GM18907 (cell line): ENCODE measurements around the gene C19orf44.
"Not testable (repeated sequence)": the region's sequence is repeated elsewhere in the genome, so short reads cannot be mapped to it uniquely, and the experiment has no call there.

Experiments used
- ATAC-seq: cut with Tn5 transposase; IDR thresholded peaks from one replicate; pipeline ENCODE4 v1.9.1; 2021; ENCODE audit warnings: mild to moderate bottlenecking, moderate library complexity; ENCODE audit not compliant: unreplicated experiment

C19orf44 gene

DNA sequence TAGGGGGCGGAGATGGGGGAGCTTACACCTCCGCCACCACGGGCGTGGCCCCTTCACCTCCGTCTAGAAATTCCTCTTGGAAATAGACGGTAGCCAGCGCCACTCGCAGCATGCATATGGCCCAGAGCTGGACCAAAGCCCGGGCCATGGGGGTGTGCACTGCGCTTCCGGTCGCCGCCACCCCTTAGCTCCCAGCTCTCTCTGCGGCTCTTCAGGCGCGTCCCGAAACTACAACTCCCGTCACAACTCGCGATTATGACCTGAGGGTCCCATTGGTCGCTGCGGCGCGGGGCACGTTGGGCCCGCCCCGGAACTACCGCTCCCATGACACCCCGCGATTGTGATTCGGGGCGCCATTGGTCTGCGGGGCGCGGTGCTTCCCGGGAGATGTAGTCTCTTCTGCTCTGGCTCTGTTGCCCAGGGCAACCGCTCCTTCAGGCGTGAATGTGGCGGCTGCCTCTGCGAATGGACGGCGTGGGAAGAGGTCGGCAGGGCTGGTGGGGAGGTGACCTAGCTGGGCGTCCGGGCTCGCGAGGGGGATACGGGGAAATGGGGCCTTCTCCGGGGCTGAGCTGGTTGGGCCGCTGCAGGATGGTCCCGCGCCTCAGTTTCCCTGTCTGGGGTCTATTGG, at the start of gene C19orf44, which contains the start of gene CALR3:
TSS of gene C19orf44 (plus strand) at position 413 of the 631 bp plus-strand sequence. CDS start 4,399 bp downstream, outside the sequence.
TSS of gene CALR3 (minus strand) at position 186 of the 631 bp plus-strand sequence. CDS start at position 148, 38 bp downstream.
- peak; percentile 96 for ATAC-seq

- ATAC-seq = no peak
Observed at GRCh38 chr19:16446724-16447368, 49.3 kb upstream of the C19orf44 start.

DNA sequence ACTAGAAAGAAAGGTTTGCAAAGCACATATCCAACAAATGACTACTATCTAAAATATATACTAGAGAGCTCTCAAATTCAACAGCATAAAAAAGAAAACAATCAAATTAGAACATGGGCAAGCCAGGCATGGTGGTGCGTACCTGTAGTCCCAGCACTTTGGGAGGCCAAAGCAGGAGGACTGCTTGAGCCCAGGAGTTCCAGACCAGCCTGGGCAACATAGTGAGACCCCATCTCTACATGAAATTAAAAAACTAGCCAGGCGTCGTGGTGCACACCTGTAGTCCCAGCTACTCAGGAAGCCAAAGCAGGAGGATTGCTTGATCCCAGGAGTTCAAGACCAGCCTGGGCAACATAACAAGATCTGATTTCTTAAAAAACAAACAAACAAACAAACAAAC, 47.3 kb upstream of the C19orf44 start:
- not testable (repeated sequence) for ATAC-seq

DNA sequence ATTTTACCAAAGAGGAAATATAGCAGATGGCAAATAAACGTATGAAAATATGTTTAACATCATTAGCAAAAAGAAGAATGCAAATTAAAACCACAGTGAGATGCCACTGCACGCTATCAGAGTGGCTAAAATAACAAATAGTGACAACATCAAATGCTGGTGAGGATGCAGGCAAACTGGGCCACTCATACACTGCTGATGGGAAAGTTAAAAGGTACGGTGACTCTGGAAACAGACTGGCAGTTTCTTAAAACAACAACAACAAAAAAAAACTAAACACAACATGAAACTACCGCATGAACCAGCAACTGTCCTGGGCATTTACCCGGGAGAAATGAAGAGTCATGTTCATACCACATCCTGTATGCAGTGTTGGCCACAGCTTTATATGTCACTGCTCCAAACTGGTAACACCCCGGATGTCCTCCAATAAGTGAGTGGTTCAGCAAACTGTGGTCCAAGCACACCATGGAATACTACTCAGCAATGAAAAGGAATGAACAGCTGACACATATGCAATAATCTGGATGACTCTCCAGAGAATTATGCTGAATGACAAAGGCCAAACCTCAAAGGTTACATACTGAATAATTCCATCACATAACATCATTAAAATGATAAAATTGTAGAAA, 46.7 kb upstream of the C19orf44 start:
- peak; percentile 47 for ATAC-seq

DNA sequence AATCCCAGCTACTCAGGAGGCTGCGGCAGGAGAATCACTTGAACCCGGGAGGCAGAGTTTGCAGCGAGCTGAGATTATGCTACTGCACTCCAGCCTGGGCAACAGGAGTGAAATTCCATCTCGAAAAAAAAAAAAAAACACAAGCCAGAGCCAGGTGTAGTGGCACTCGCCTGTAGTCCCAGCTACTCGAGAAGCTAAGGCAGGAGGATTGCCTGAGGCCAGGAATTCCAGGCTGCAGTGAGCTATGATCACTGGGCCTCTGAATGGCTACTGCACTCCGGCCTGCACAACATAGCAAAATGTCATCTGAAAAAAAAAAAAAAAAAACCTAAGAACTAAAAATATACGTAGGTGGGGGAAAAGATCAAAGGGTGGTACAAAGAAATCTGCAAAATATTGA, 43.9 kb upstream of the C19orf44 start:
- no peak for ATAC-seq

DNA sequence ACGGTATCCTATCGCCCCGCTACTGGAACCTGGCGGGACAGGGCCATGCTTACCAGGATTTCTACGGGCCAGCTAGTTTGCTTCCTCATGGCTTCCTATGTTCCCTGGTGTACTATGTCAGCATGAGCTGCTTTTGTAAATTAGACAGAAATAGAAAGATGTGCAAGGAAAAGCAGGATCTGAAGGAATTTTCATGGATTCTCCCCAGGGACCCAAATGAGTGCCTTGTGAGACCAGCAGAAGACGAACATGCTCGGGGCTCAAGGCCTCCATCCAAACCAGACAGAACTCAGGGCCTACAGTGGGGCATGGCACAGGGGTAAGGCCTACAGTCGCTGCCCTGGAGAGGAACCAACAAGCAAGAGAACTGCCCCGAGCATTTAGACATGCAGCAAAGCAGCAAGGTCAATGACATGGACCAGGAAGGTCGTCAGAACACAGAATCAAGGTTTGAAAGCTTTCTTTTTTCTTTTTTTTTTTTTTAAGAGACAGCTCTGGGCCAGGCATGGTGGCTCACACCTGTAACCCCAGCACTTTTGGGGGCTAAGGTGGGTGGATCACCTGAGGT, 41.8 kb upstream of the C19orf44 start:
- no peak for ATAC-seq

GRCh38 chr19:16455489-16455888, 40.7 kb upstream of the C19orf44 start:
- ATAC-seq = no peak

DNA sequence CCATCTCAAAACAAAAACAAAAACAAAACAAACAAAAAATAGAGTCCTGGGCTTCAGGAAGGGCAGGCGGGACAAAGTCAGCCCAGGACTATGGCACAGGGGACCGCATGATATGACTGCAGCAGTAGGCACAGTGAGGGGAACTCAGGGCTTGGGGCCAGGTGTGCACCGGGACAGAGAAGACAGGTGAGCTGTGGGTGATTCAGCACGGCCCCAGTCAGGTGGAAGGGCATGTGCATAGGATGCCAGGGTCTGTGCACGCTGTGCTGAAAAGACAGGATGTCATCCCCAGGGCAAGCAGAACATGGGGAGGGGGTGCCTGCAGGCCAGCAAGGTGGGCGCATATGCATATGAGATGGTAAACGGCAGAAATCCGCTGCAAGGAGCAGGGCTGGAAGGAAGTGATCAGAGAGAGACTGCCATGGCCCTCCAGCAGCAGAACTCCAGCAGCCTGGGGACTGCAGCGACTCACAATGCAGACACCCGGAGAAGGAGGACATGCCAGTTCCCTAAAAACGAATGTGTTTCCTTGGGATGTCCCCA, 39.5 kb upstream of the C19orf44 start:
- no peak for ATAC-seq

GRCh38 chr19:16457195-16457953, 38.8 kb upstream of the C19orf44 start:
- ATAC-seq = no peak

DNA sequence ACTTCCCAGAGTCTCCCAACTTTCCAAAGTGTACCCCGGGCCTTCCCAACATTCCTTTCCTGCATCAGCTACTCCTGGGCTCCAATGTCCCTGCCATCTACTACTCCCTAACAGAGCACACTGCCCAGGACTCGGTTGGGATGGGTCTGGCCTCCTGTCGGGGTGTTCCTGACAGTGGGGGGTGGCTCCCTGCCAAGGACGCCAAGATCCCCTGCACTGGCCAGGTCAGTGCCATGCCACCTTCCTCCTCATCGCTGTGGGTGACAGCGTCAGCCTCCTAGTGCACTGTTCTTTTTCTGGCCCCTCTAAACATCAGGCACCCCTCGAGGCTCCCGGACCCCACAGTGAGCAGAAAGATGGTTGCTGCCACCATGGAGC, 38.3 kb upstream of the C19orf44 start:
- ATAC-seq = no peak

GRCh38 chr19:16458391-16459341, 37.5 kb upstream of the C19orf44 start:
- no peak for ATAC-seq

GRCh38 chr19:16459680-16460079, 36.5 kb upstream of the C19orf44 start:
- no peak for ATAC-seq

DNA sequence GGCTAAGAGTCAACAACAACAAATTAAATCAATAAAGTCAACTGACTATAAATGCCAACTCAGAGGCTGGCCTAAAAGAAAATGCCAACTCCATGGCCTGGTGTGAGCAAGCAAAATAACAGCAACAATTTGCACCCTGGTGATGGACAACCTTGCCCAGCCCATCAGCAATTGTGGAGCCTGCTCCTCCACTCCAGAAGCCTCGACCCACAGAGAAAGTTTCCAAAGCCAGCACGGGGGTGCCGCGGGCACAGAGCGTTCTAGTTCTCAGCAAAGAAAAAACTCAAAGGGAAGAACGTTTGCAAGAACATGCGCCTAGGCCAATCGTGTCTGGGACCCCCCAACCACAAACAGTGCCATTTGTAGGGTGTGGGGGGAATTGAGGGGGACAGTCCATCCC, 35.7 kb upstream of the C19orf44 start:
- ATAC-seq = no peak

GRCh38 chr19:16461630-16462051, 34.6 kb upstream of the C19orf44 start:
- ATAC-seq = no peak

DNA sequence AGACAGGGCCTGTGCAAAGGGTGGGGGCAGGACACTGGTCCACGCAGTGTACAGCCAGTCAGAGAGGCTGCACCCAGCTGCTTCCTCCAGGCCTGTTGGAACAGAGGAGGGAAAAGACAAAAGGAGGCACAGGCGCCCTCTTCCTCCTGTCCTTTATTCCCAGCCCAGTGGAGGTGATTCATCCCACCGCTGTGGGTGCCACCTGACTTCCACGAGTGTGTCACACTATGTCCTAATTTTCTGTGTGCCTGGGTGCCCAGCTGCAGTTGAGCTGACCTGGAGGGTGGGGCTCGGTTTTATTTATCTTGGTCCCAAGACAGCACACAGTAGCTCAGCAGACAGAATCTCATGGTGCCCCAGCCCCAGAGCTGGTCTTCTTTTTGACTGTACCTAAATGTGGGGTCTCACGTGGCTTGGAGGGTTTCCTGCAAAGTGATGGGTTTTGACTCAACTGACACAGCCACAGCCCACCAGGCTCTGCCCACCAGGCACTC, 33.4 kb upstream of the C19orf44 start:
- no peak for ATAC-seq

DNA sequence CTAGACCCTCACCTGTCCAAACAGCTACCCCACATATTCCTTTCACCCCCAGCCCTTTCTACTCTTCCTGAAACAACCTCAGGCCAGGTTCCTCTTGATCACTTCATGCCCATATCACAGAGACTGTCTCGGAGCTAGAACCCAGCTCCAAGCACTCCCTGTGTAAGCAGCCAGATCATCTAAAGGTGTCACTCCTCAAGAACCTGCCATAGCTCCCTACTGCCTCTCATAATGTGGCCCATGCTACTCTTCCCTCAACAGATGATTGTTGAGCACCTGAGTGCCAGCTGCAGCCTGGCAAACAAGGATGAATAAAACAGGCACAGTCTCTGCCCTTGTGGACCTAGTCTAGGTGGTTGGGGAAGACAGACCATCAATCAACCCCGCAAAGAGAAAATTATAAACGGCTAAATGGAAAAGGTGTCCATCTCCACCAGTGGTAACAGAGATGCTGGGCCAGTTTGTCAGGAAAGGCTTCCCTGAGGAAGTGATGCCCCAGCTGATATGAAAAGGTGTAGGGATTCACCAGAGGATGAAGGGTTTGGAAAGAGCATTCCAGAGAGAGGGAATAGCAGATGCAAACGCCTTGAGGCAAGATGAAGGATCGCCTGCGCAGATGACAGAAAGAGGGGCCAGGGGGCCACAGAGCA, 32.7 kb upstream of the C19orf44 start:
- no peak for ATAC-seq

DNA sequence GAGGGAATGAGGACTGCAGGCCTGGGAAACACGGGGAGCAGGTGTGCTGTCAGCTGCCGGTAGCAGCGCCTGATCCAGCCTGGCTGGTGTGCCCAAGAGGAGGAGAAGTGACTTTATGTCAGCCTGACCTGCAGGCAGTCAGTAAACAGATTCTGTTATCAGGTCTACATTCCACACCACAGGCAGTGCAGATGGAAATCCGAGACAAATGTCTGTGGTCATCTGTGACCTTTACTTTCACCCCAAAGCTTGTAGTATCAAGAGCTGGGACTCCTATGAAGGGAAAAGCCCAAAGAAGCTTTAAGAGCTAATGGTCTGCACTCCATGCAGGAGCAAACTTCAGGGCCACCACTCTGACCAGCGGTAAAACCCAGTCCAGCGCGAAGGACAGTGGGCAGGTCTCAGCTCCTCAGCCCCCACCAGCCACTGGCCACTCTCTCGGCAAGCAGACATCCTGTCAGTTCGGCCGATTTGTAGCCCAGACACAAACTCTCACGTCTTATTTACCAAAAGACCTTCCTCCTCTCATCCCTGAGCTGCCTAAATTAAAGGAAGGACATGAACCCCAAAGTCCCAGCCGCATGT, 32.1 kb upstream of the C19orf44 start:
- ATAC-seq = no peak

- ATAC-seq = no peak
Observed at GRCh38 chr19:16465239-16465638, 31.0 kb upstream of the C19orf44 start.
